HUES48 (cell line): ENCODE results near the gene MGAT5.

Source experiments
- H3K27ac ChIP-seq: one replicate; pipeline ENCODE4 v1.7.0; 2013; ENCODE audit warnings: low read depth, low read length, inconsistent platforms
- H3K27me3 ChIP-seq: 2 replicates; pipeline ENCODE4 v1.6.1; 2013; ENCODE audit warnings: mild to moderate bottlenecking, low read length; ENCODE audit not compliant: control insufficient read depth, insufficient read depth
- H3K36me3 ChIP-seq: 2 replicates; pipeline ENCODE4 v1.6.1; 2013; ENCODE audit warnings: low read length; ENCODE audit not compliant: control insufficient read depth, insufficient read depth
- H3K4me1 ChIP-seq: 2 replicates; pipeline ENCODE4 v1.6.1; 2013; ENCODE audit warnings: mild to moderate bottlenecking, low read length; ENCODE audit not compliant: control insufficient read depth, insufficient read depth
- H3K4me3 ChIP-seq: 2 replicates; pipeline ENCODE4 v1.5.1; 2013; ENCODE audit warnings: mild to moderate bottlenecking, low read depth, low read length
- H3K9ac ChIP-seq: 2 replicates; pipeline ENCODE4 v1.6.1; 2013; ENCODE audit warnings: mild to moderate bottlenecking, low read depth, low read length, moderate library complexity
- H3K9me3 ChIP-seq: 2 replicates; pipeline ENCODE4 v1.6.1; 2013; ENCODE audit warnings: low read length; ENCODE audit not compliant: control insufficient read depth, insufficient read depth

The MGAT5 gene

GRCh38 chr2:134254824-134255223, 952 bp downstream of the MGAT5 start:
- Histone ChIP-seq H3K9ac (no peak overlapping the region), H3K27me3 (no peaks in the 10 kb centered on the region), H3K27ac (no peak overlapping the region), H3K4me1 (no peaks in the 10 kb centered on the region), H3K36me3 (peaks cover 9% of the 10 kb centered on the region; the same call in 1 of the 2 replicates), H3K9me3 (no peaks in the 10 kb centered on the region), H3K4me3 (no peak overlapping the region)

GRCh38 chr2:134256956-134257355, 3.1 kb downstream of the MGAT5 start:
- Histone ChIP-seq H3K9ac (no peak overlapping the region), H3K4me3 (no peak overlapping the region), H3K9me3 (no peaks in the 10 kb centered on the region), H3K27ac (no peak overlapping the region), H3K27me3 (no peaks in the 10 kb centered on the region), H3K36me3 (peaks cover 9% of the 10 kb centered on the region; the same call in 1 of the 2 replicates), H3K4me1 (peaks cover 16% of the 10 kb centered on the region)

- H3K36me3 ChIP-seq = peaks cover 9% of the 10 kb centered on the region; the same call in 1 of the 2 replicates
- H3K27me3 ChIP-seq = no peaks in the 10 kb centered on the region
- no peaks in the 10 kb centered on the region for H3K9me3 ChIP-seq
- H3K4me3 ChIP-seq = no peak overlapping the region
- H3K9ac ChIP-seq = no peak overlapping the region
- H3K27ac ChIP-seq = no peak overlapping the region
- H3K4me1 ChIP-seq = peaks cover 16% of the 10 kb centered on the region
Observed at GRCh38 chr2:134257509-134257908, 3.6 kb downstream of the MGAT5 start.

- Histone ChIP-seq H3K4me3 (no peak overlapping the region), H3K9ac (no peak overlapping the region), H3K4me1 (peaks cover 16% of the 10 kb centered on the region)
Observed at GRCh38 chr2:134257965-134258683, 4.3 kb downstream of the MGAT5 start.

GRCh38 chr2:134258684-134259388, 5.0 kb downstream of the MGAT5 start:
- no peak overlapping the region for H3K27ac ChIP-seq

More at GRCh38 chr2:134257965-134258683, 4.3 kb downstream of the MGAT5 start:
- no peak overlapping the region for H3K27ac ChIP-seq
- H3K9me3 ChIP-seq = no peaks in the 10 kb centered on the region
- peaks cover 9% of the 10 kb centered on the region; the same call in 1 of the 2 replicates for H3K36me3 ChIP-seq
- no peaks in the 10 kb centered on the region for H3K27me3 ChIP-seq

GRCh38 chr2:134259571-134259970, 5.7 kb downstream of the MGAT5 start:
- H3K4me3 ChIP-seq = no peak overlapping the region

More at GRCh38 chr2:134258684-134259388, 5.0 kb downstream of the MGAT5 start:
- no peak overlapping the region for H3K9ac ChIP-seq
- no peaks in the 10 kb centered on the region for H3K27me3 ChIP-seq
- peaks cover 9% of the 10 kb centered on the region; the same call in 1 of the 2 replicates for H3K36me3 ChIP-seq
- H3K9me3 ChIP-seq = no peaks in the 10 kb centered on the region
- H3K4me1 ChIP-seq = peaks cover 16% of the 10 kb centered on the region
- H3K4me3 ChIP-seq = no peak overlapping the region

GRCh38 chr2:134259994-134260393, 6.1 kb downstream of the MGAT5 start:
- no peaks in the 10 kb centered on the region for H3K9me3 ChIP-seq

More at GRCh38 chr2:134259571-134259970, 5.7 kb downstream of the MGAT5 start:
- Histone ChIP-seq H3K27ac (no peak overlapping the region), H3K27me3 (no peaks in the 10 kb centered on the region), H3K36me3 (peaks cover 3% of the 10 kb centered on the region; the same call in 1 of the 2 replicates), H3K9me3 (no peaks in the 10 kb centered on the region), H3K9ac (no peak overlapping the region), H3K4me1 (peaks cover 16% of the 10 kb centered on the region)

GRCh38 chr2:134260713-134261112, 6.8 kb downstream of the MGAT5 start:
- H3K4me1 ChIP-seq = peaks cover 16% of the 10 kb centered on the region
- no peaks in the 10 kb centered on the region for H3K36me3 ChIP-seq
- no peak overlapping the region for H3K4me3 ChIP-seq
- no peak overlapping the region for H3K9ac ChIP-seq
- H3K9me3 ChIP-seq = no peaks in the 10 kb centered on the region
- no peaks in the 10 kb centered on the region for H3K27me3 ChIP-seq
- H3K27ac ChIP-seq = no peak overlapping the region

More at GRCh38 chr2:134259994-134260393, 6.1 kb downstream of the MGAT5 start:
- Histone ChIP-seq H3K4me1 (peaks cover 16% of the 10 kb centered on the region), H3K36me3 (no peaks in the 10 kb centered on the region), H3K27ac (no peak overlapping the region), H3K9ac (no peak overlapping the region), H3K4me3 (no peak overlapping the region), H3K27me3 (no peaks in the 10 kb centered on the region)

GRCh38 chr2:134261398-134262131, 7.7 kb downstream of the MGAT5 start:
- H3K27ac ChIP-seq = peak overlapping the region; percentile 42
- H3K4me1 ChIP-seq = peaks cover 16% of the 10 kb centered on the region
- H3K27me3 ChIP-seq = no peaks in the 10 kb centered on the region
- H3K9me3 ChIP-seq = no peaks in the 10 kb centered on the region
- H3K36me3 ChIP-seq = no peaks in the 10 kb centered on the region
- no peak overlapping the region for H3K4me3 ChIP-seq
- H3K9ac ChIP-seq = no peak overlapping the region

- Histone ChIP-seq H3K4me3 (no peak overlapping the region), H3K36me3 (no peaks in the 10 kb centered on the region), H3K27me3 (no peaks in the 10 kb centered on the region), H3K9ac (no peak overlapping the region), H3K4me1 (peaks cover 16% of the 10 kb centered on the region), H3K9me3 (no peaks in the 10 kb centered on the region), H3K27ac (no peak overlapping the region)
Observed at GRCh38 chr2:134262684-134263083, 8.8 kb downstream of the MGAT5 start.
